GM21367 (cell line): ENCODE results near the gene CCDC27.
"Not testable (repeated sequence)": the region's sequence is repeated elsewhere in the genome, so short reads cannot be mapped to it uniquely, and the experiment has no call there.

Experiments used
- ATAC-seq: cut with Tn5 transposase; IDR thresholded peaks from one replicate; pipeline ENCODE4 v1.9.1; 2021; ENCODE audit not compliant: unreplicated experiment

CCDC27 gene

DNA sequence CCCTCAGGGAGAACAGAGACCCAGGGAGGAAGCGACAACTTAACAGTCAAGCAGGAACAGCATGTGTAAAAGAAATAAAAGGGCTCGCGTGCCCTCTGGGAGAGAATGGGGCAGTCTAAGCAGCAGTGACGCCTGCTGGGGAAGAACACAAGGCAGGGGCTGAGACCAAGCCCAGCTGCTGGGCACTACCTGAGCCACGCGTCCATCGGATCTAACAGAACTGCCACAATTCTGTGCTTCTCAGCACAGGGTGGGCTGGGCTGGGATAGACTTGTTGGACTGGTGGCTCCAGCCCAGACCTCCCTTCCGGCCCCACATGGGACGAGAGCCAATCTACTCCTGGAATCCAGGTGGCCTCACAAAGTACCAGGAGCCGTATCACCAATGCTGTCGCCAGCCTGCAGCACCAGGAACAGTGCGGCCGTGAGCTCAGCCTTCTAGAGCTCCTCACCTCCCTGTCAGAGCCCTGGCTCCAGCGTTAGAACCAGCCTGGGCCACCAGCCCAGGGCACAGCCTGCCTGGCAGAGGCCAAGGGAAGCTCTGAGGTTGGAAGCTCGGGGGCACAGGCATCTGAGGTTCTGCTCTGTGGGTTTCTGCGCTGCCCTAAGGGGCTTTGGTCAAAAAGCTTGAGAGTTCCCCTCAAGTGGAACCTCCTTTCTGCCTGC, 36.6 kb downstream of the CCDC27 start:
- no peak for ATAC-seq

DNA sequence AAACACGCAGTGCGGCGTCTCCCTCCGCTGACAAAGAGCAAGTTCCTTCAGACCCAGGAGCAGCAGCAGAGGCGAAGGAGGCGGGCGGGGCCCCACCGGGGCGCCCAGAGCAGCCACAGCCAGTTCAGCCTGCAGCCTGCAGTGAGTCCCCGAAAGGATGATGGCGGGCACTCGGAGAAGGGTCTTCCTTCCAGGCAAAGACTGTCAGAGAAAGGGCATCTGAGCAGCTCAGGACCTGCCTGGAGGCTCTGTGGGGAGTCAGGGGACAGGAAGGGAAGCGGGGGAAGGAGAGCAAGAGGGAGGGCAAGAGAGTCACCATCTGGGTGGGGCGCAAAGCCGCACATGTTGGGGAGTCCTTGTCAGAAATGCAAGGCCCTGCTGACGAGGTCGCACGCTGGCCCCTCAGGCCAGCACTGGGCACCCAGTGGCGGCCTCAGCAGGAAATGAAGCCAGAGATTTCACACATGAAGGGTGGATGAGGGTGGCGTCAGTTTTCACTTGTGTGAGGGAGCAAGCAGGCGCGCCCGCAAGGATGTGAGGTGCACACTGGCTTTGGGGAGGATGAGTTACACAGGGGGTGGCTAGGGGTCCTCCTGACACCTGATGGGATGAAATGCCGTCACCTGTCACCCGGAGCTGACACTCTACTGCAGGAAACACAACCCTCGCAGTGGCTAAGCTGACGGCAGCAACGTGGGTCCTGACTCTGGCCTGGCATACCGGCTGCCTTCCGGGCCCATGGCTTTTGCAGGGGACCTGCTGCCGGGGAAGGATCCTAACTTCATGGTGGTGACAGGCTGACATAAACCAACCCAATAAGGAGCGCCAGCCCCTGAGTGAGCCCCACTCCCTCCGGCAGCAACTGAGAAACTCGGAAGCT, 37.4 kb downstream of the CCDC27 start:
- no peak for ATAC-seq

DNA sequence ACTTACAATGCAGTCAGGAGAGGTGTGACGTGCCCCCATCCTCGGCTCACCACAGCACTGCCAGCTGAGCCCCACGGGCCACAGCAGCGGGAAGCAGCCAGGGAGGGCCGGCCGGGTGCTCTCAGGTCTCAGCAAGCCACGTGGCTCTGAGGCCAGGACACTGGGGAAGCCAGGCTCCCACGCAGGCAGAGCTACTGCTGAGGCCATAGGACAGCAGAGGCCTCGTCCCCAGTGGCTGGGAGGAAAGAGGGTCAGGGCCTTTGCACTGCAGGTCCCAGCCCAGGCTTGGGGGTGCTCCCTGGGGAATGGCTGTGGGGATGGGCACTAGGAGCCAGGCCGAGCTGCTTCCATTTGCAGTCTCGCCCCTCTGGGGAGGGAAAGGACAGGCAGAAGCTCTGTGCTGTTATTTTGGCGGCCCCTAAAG, 38.3 kb downstream of the CCDC27 start:
- ATAC-seq, result no peak

DNA sequence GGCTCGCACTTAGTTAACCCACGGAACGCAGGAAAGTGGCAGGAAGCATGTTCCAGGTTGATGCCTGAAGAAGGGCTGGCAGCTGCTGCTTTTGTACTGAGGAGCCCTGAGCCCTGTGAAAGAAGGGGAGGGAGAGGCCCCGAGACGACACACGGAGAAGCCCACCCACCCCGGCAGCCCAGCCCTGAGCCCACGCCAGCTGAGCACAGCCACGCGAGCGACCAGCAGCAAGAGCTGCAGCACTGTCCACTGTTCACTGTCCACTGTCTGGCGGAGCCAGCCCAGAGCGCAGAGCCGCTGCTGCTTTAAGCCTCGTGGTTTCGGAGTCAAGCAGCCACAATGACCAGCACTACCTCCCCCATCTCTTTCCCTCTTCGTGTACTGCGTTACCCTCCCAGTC, 38.7 kb downstream of the CCDC27 start:
- ATAC-seq, result no peak

DNA sequence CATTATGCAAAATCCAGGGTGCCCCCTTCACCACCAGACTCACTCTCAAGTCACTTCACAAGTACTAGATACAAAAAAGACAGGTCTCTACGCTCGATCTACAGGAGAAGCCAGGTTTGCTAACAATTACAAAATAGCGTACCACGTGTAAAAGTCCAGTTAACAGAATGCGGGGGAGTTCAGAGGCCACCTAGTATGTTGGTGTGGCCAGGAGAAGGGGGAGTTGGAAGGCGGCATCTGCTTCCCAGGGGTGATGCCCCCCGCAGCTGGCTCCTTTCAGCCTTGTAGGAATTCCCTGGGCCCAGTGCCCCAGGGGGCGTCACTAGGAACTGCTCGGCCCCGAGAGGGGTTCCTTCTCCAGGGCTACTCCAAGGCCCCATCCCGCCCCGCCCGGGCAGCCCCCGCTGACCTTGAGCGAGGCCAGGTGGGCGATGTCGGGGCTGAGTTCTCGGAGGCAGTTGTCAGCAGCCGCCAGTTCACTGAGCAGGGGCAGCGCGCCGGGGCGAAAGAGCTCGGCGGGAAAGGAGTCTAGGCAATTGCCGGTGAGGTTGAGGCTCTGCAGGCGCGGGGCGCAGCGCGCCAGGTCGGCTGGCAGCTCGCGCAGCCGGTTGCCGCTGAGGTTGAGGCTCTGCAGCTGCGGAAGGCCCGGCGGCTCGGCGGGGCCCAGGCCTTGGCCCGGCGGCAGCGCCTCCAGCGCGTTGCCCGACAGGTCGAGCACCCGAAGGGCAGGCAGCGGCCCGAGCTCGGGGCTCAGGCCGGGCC, 43.4 kb downstream of the CCDC27 start:
- peak; percentile 12 for ATAC-seq

DNA sequence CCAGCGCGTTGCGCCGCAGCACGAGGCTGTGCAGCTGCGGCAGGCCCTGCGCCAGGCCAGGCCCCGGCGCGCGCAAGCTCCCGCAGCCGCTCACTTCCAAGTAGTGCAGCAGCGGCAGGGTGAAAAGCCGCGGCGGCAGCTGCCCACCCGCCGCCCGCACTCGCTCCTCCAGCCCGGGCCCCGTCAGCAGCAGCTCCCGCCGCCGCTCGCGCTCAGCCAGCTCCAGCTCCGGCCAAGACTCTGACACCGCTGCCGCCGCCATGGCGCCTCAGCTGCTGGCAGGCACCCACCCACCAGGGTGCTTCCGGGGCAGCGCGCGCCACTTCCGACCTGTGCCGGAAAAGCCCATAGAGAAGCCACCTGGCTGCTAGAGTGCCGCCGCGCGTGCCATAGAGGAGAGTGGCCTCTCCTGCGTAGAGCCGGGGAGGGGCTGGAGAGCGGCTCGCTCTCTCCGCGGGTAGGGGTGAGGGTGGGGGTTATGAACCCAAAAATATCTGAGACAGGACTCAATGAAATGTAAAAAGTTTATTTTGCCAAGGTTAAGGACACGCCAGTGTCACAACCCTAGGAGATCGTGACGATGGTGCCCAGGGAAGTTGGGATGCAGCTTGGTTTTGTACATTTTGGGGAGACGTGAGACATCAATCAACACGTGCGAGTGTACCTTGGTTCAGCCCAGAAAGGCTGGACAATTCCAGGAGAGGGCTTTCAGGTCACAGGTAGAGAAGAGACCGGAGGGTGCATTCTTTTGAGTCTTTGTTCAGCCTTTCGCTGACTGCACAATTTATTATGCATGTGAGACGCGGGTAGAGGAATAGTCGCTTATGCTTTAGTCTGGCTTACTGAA, 44.2 kb downstream of the CCDC27 start, which contains the start of gene LRRC47:
Gene LRRC47 (minus strand): TSS at position 284 of the 847 bp plus-strand sequence. CDS start 22 bp downstream, at position 262.
- ATAC-seq, result peak; percentile 96

DNA sequence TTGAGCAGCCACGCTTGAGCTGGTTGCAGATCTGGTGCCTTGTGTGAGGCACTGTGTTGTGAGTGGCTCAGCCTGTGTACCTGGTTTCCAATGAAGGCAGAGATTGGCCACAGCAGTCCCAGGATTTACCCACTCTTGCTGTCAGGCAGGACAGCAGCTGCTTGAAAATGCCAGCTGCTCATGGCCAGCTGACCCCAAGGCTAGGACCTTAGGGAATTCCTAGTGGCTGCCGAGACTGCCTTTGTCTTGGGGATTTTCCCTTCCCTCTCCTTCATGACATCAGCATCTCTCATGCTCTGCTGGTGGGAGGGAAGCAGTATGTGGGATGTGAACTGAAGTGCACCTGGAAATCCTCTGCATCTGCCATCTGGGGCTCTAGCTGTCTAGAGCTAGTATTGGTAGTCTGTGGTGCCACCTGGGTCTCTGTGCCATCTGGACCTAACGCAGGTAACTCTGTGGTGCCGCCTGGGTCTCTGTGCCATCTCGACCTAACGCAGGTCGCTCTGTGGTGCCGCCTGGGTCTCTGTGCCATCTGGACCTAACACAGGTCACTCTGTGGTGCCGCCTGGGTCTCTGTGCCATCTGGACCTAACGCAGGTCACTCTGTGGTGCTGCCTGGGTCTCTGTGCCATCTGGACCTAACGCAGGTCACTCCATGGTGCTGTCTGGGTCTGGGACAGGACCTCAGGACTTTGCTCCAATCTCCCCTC, 47.9 kb downstream of the CCDC27 start:
- no peak for ATAC-seq

DNA sequence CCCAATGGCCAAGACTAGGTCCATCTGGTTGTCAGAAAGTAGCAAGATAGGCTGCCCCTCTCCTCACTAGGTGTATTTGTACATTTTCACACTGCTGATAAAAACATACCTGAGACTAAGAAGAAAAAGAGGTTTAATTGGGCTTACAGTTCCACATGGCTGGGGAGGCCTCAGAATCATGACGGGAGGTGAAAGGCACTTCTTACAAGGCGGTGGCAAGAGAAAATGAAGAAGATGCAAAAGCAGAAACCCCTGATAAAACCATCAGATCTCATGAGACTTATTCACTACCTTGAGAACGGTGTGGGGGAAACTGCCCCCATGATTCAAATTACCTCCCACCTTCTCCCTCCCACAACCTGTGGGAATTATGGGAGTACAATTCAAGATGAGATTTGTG, 48.5 kb downstream of the CCDC27 start:
- ATAC-seq, result not testable (repeated sequence)

DNA sequence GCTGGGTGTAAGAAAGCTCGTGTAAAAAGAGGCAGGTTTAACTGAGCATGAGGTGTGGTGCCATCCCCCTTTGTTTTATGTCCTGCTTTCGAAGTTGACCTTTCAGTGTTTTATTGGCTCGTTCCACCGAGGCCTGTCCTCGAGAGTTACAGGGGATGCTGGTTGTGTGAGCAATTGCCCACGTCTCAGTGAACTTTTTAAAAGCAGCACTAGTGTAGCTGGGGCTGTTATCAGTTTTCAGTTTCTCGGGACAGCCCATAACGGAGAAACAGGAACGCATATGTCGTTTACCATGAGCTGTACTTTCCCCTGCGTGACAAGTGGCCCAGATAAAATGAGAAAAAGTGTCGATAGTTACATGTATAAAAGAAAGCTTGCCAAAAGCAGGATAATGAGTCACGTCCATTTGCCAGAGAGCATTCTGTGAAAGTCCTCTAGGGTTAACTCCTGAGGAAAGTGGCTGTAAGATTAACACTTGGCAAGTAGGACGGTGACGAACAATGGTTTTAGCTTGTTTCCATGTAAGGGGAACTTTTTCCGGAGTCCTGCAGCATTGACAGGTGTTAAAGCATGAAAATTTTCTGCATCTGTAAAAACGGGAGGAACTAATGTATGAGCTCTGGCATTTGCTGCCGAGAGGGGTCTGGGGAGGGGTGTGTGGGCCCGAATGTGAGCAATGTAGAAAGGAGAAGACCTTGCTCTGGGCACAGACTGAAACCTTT, 51.8 kb downstream of the CCDC27 start:
- ATAC-seq, result no peak

DNA sequence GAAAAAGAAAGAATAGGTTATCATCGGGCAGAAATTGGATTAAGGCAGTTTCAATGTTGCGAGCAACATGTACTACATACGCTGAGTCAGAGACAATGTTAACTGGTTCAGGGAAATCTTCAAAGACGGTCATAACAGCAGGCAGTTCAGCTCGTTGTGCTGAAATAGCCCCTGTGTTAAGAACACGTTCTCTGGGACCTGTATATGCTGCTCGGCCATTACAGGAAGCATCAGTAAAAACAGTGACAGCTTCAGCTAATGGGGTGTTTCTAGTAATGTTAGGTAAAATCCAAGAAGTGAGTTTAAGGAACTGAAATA, 52.3 kb downstream of the CCDC27 start:
- ATAC-seq, result not testable (repeated sequence)

DNA sequence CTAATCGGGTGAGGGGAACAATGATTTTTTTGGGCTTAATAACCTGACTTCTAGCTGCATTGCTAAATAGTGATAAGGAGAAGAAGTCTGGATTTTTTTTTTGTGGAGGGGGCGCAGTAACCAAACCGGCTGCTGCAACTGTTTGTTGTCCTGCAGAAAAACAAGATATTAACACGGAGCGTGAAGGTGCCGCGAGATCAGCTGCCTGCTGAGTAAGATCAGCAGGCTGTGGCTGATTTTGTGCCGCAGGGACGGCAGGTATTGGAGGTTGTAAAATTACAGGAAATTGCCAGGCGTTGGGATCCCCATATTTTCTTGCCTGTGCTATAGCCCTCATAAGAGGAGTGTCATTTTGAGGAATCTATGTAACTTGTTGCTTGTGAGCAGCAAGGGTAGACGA, 52.8 kb downstream of the CCDC27 start:
- ATAC-seq, result no peak

DNA sequence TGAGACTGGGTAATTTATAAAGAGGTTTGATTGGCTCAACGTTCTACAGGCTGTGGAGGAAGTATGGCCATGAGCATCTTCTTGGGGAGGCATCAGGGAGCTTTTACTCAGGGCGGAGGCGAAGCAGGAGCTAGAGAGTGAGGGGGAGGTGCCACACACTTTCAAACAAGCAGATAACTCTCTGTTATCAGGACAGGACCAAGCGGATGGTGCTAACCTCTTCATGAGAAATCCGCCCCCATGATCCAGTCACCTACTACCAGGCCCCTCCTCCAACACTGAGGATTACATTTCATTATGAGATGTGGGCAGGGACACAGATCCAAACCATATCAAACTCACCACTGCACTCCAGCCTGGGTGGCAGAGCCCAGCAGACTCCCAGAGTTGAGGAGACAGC, 55.5 kb downstream of the CCDC27 start:
- ATAC-seq, result no peak

DNA sequence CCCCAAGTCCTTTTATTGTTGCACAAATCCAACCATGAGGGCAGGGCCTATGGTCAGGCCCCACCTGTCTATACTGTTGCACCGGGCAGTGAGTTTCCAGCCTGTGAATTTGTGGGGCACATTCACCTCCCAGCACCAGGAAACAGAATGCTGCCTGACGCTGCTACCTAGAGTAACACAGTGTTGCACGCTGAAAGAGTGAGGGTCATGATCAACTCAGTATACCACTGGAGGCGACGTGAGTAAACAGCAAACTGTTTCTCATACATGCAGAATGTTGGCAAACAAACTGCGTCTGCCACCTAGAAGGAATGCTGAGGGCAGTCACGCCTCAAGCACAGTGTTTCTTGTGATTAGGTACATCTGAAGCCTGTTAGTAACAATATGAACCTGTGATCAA, 57.4 kb downstream of the CCDC27 start:
- no peak for ATAC-seq

DNA sequence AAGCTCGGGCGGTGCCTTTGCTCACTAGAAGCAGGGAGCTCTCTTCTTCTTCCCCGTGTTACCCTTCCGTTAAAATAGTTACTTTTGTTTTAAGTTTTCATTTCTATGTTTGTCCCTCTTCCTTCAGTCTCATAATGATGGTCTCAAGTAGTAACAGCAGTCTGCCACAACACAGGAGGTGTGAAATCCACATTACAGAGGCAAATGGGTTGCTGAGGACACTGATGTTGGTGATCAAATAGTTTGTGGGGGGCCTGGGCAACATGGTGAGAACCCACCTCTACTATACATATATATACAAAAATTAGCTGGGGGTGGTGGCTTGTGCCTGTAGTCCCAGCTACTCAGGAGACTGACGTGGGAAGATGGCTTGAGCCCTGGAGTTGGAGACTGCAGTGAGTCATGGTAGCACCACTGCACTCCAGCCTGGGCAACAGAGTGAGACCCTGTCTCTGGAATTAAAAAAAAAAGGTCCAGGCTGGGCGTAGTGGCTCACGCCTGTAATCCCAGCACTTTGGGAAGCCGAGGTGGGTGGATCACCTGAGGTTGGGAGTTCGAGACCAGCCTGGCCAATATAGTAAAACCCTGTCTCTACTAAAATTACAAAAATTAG, 58.0 kb downstream of the CCDC27 start:
- not testable (repeated sequence) for ATAC-seq

DNA sequence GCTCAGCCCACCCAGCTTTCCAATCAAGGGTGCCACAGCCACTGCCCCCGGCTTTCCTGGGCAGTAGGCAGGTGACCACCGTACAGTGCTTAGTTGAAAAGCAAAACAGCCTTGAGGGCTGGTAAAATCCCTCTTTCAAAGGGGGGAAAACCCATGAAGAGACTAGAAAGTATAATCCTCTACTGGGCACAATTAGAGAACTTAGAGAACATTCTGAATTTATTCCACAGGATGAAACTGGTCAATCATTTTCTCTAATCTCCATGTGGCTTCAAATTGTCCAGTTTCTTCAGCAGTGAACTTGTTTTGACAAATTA, 59.3 kb downstream of the CCDC27 start:
- no peak for ATAC-seq

DNA sequence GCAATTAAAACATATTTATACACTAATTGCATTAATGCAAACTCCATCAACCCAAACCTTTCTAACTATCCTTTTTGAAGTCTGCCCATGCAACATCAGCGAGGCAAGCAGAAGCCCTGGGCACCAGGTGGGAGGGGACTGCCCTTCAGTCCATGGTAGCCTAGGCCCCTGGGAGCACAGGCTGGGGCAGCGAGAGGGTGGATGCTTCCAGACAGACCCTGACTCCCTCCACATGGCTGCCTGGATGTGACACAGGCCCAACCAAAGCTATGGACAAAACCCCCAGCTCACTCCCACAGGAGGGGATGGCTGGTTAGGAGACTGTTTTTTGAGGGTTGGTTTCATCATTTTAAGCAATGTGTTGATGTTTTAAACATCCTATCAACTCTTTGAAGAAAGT, 61.8 kb downstream of the CCDC27 start:
- no peak for ATAC-seq

DNA sequence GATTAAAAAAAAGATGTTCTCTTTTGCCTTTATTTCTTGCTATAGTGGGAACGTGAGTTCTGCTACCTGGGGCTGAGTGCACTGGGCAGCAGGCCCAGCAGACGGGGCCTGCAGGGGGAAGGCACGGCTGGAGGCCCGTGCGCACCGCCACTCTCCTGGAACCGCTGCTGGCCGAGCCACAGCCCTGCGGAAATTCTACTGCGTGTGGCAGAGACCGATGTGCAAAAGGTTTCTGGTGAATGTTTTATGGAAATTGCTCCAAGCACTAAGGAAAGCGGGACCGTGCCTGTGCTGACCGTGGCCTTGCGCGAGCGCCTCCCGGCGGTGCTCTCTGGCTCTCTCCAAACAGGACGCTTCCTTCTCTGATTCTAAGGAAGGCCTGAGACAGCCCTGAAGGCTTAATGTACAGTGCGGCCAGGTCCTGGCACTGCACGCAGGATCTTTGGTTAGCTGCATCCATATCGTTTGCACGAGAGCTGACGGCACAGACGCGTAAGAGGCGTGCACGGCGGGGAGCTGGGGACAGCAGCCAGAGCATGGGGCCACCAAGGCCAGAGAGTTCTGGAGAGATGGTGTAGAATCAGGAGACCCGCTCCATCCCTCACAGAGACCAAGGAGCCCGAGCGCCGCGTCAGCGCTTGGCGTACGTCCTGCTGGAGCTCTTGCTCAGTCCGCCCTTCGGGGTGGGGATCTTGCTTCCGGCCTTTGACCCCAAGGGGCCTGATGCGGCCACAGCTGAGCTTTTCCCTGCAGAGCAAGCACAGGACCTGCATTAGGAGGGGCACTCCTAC, 62.7 kb downstream of the CCDC27 start:
- ATAC-seq, result no peak

DNA sequence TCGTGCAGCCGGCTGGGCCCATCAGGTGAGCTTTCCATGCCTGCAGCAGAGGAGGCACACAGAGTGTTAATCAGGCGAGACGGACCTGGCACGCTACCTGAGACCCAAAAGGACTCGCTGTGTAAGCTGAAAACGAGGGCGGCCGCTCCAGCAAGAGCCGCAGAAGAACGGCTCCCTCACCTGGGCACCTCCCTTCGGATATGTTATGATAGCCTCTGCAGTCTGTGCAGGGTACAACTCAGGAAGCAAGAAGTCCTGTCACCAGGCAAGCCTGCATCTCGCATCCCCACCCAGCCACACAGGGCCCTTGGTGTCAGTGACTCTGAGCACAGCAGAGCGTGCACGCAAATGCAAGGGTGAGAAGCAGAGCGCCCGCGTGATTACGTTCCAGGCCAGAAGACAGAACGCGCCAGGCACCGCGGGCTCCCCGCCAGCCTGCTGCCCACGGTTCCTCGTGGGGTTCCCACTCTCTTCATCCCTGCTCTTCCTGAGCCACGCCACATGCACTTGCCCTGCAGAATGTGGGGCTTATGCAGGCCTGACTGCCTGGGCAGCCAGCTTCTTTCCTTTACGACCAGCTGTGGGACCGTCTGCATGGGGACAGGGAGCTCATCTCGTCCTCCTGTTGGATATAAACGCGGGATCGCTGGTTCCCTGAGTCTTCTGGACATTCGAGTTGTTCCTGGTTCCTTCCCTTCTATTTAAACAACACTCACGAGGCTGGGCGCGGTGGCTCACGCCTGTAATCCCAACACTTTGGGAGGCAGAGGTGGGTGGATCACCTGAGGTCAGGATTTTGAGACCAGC, 64.3 kb downstream of the CCDC27 start:
- no peak for ATAC-seq
